ENCODE results near the gene AFF3. TPM values are rescaled to one million over a fixed set of nuclear protein-coding genes. Genes with fewer than 3 reads are reported as not detected.

AFF3 gene
- total RNA-seq, 6 experiments from 2014 or later, result 1.3 to 7.3 (median 6.4) TPM

DNA sequence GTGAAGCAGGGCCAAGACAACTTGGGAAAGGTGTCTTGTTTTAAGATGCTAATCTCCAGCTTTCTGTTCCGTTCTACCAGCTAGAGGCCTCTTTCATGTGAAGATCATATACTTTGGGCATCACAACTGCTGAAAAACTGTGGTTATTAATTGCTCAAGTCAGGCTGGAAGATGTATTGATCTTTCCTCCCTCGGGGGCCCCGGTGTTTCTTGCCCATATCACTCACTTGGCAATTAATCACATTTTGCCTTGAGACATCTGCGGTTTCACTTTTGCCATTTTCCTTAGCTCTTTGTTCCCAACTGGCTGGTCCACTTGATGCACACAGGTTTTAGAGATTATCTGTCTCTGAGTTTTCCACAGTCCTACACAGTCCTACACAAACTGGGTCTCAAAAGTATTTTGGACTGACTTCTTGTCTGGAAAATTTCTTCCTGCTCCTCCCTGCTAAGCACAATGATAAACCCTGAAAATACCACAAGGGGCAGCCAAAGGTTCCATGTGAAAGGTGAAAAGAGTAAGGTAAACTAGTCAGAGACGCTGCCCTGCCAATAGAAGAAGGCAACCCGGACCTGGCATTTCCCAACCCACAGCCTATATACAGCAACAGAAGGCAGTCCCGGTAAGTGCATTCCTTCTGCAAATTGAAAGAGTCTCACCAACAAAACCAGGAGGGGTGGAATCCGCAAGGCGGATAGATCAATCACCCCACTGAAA lies 181.0 kb downstream of the AFF3 start:
- Histone ChIP-seq H3K4me3 (no peak overlapping the region), H3K27me3 (no peaks in the 10 kb centered on the region), H3K4me1 (peaks cover 0 to 15% (median 0%) of the 10 kb centered on the region in 4 donors), H3K36me3 (no peaks in the 10 kb centered on the region), H3K27ac (peak overlapping the region in 1 of 3 donors; percentile 13), H3K9me3 (no peaks in the 10 kb centered on the region)
- no peak for DNase-seq
- peak in 3 of 4 donors; percentile 22 to 76 (median 54) for ATAC-seq
- WGBS (ENCODE audit: insufficient coverage, low coverage, low lambda C conversion rate, missing lambda C conversion rate), result 60% methylated on average over 7 of the region's 9 CpGs
- intact Hi-C loops (cut with DNase I), result no loop called here
- no peak for TF ChIP-seq POLR2A (IDR thresholded peaks at IDR 0.05)
- TF ChIP-seq, protein P1, sequence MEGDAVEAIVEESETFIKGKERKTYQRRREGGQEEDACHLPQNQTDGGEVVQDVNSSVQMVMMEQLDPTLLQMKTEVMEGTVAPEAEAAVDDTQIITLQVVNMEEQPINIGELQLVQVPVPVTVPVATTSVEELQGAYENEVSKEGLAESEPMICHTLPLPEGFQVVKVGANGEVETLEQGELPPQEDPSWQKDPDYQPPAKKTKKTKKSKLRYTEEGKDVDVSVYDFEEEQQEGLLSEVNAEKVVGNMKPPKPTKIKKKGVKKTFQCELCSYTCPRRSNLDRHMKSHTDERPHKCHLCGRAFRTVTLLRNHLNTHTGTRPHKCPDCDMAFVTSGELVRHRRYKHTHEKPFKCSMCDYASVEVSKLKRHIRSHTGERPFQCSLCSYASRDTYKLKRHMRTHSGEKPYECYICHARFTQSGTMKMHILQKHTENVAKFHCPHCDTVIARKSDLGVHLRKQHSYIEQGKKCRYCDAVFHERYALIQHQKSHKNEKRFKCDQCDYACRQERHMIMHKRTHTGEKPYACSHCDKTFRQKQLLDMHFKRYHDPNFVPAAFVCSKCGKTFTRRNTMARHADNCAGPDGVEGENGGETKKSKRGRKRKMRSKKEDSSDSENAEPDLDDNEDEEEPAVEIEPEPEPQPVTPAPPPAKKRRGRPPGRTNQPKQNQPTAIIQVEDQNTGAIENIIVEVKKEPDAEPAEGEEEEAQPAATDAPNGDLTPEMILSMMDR (IDR thresholded peaks at IDR 0.05), result no peak

GRCh38 chr2:99960790-99961189 lies 181.6 kb downstream of the AFF3 start:
- Histone ChIP-seq H3K36me3 (no peaks in the 10 kb centered on the region), H3K4me1 (peaks cover 0 to 15% (median 0%) of the 10 kb centered on the region in 4 donors), H3K27ac (peak overlapping the region in 1 of 3 donors; percentile 13), H3K4me3 (no peak overlapping the region), H3K9me3 (no peaks in the 10 kb centered on the region), H3K27me3 (no peaks in the 10 kb centered on the region)
- 37% methylated on average over 2 of the region's 3 CpGs for WGBS (ENCODE audit: insufficient coverage, low coverage, low lambda C conversion rate, missing lambda C conversion rate)
- DNase-seq, result peak in 1 of 3 donors; percentile 60
- TF ChIP-seq, protein P1 (IDR thresholded peaks at IDR 0.05), result no peak
- TF ChIP-seq POLR2A (IDR thresholded peaks at IDR 0.05), result no peak
- peak; percentile 40 to 89 (median 61) for ATAC-seq
- intact Hi-C loops (cut with DNase I), result no loop called here

DNA sequence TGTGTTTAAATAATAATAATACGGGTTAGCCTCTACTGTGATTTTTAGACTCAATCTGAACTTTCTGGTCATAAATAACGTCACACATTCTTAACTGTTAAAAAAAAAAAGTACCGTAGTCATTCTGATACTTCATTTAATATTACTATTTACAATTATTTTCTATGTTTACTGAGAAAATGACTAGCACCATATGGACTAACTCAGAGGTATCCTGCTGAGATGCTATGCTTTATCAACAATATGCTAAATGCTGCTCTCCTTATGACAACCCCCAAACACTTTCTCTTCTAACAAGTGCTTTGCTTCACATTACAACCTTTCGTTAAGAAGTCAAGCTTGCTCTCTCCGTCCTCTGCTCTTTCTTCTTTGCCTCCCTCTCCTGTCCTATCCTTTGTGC lies 182.1 kb downstream of the AFF3 start:
- Histone ChIP-seq H3K27ac (no peak overlapping the region), H3K9me3 (no peaks in the 10 kb centered on the region), H3K36me3 (no peaks in the 10 kb centered on the region), H3K27me3 (no peaks in the 10 kb centered on the region), H3K4me1 (peaks cover 0 to 15% (median 0%) of the 10 kb centered on the region in 4 donors), H3K4me3 (no peak overlapping the region)
- intact Hi-C loops (cut with DNase I), result no loop called here
- DNase-seq (no peak), ATAC-seq (no peak)
- TF ChIP-seq, protein P1 (IDR thresholded peaks at IDR 0.05), result no peak
- no peak for TF ChIP-seq POLR2A (IDR thresholded peaks at IDR 0.05)
- 80% methylated on average over 5 of the region's 5 CpGs for WGBS (ENCODE audit: insufficient coverage, low coverage, low lambda C conversion rate, missing lambda C conversion rate)

DNA sequence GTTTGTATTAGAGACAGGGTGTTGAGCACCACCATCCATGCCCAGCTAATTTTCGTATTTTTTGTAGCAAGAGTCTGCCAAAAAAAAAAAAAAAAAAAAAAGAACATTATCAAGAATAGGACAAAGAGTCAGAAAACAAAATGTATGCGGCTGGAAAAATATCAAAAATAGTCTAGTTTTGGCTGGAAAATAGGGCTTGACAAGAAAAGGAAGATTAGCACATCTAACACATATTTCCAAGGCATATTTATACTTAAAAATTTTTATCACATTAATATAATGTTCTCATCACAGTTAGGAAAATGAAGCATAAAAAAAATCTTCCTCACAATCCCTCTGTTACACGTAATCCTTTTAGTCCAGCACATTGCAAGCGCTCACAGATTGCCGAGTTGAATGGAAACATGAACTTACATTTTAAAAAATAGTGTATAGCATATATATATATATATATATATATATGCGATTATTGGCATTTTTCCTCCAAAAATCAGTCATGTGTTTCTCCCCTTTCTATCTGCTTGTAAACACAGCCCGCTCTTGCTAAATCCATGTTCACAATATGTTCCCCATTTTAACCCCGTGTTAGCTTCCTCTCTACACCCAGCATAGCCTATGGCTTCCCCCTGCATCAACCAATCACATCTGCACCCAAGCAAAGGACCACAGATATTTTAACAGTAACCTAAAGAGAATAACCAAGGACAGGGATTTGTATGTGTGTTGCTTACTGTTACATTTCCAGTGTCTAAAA lies 183.0 kb downstream of the AFF3 start:
- Histone ChIP-seq H3K4me3 (no peak overlapping the region), H3K27ac (no peak overlapping the region), H3K9me3 (no peaks in the 10 kb centered on the region), H3K4me1 (peaks cover 0 to 15% (median 0%) of the 10 kb centered on the region in 4 donors), H3K36me3 (no peaks in the 10 kb centered on the region), H3K27me3 (no peaks in the 10 kb centered on the region)
- DNase-seq, result no peak
- intact Hi-C loops (cut with DNase I), result no loop called here
- no peak for ATAC-seq
- 73% methylated on average over 8 of the region's 8 CpGs for WGBS (ENCODE audit: insufficient coverage, low coverage, low lambda C conversion rate, missing lambda C conversion rate)
- TF ChIP-seq, protein P1 (IDR thresholded peaks at IDR 0.05), result no peak
- TF ChIP-seq POLR2A (IDR thresholded peaks at IDR 0.05), result no peak

Measured in right lobe of liver (tissue), 6 donors.